Heart right ventricle (tissue), 16 donors: ENCODE results near the gene PMEPA1. TPM values are rescaled to one million over a fixed set of nuclear protein-coding genes. Genes with fewer than 3 reads are reported as not detected.

Experiments used
- ATAC-seq, 8 donors: fragments of 200-7000 bp; cut with Tn5 transposase; one replicate each; pipeline ENCODE4 v1.9.1; 2020; ENCODE audit warnings: mild to moderate bottlenecking in 8 of 8, moderate library complexity in 8 of 8, moderate number of reproducible peaks in 1 of 8
- DNase-seq, 2 donors: peaks; one replicate each; pipeline ENCODE4 v3.0.0-alpha.2; 2020
- H3K27ac ChIP-seq, 10 donors: fragments of 200-600 bp; sonication (generic) in 2 of 10; one replicate each; pipeline versions ENCODE4 v1.5.0 to v1.8.0; 2020 to 2022; ENCODE audit warnings: mild to moderate bottlenecking in 3 of 10
- H3K27me3 ChIP-seq, 7 donors: fragments of 200-600 bp; one replicate each; pipeline ENCODE4 v1.8.0; 2021 to 2022; ENCODE audit warnings: mild to moderate bottlenecking in 2 of 7
- H3K36me3 ChIP-seq, 9 donors: fragments of 200-600 bp; sonication (generic) in 1 of 9; one replicate each; pipeline versions ENCODE4 v1.5.0 to v1.8.0; 2020 to 2022; ENCODE audit warnings: mild to moderate bottlenecking in 2 of 9
- H3K4me1 ChIP-seq, 9 donors: fragments of 200-600 bp; sonication (generic) in 1 of 9; one replicate each; pipeline versions ENCODE4 v1.5.0 to v1.8.0; 2020 to 2022; ENCODE audit warnings: mild to moderate bottlenecking in 4 of 9
- H3K4me3 ChIP-seq, 10 donors: fragments of 200-600 bp; sonication (generic) in 2 of 10; one replicate each; pipeline versions ENCODE4 v1.5.0 to v1.8.0; 2020 to 2022; ENCODE audit warnings: mild to moderate bottlenecking in 7 of 10, moderate library complexity in 2 of 10
- H3K9me3 ChIP-seq, 11 donors: fragments of 200-600 bp in 10 of 11; sonication (generic) in 2 of 11; one replicate each; pipeline versions ENCODE4 v1.5.0 to v1.8.0; 2013 to 2022; ENCODE audit warnings: mild to moderate bottlenecking in 2 of 11, control low read depth in 1 of 11, moderate library complexity in 1 of 11
- CTCF ChIP-seq, 9 donors: fragments of 200-600 bp; sonication (generic) in 2 of 9; IDR thresholded peaks; one replicate each; pipeline versions ENCODE4 v1.5.0 to v1.8.0; 2021 to 2022; ENCODE audit warnings: antibody characterized with exemption in 9 of 9, mild to moderate bottlenecking in 5 of 9, moderate library complexity in 1 of 9
- WGBS, 2 donors: extraction: QIAGEN DNeasy Blood & Tissue Kit; methylation state at CpG; one replicate each; pipeline ENCODE4 v1.1.7; 2013; ENCODE audit warnings: inconsistent platforms in 1 of 2; 5-methylcytosine and 5-hydroxymethylcytosine counted together
- intact Hi-C, 10 donors: fragments of 100-400 bp; cut with DNase I; formaldehyde crosslinking; loops; one replicate each; pipeline versions ENCODE4 v1.11.1 to v1.14.2; 2022
- polyA plus RNA-seq, 2 donors: library from polyadenylated mRNA; stranded (reverse); fragments of 200-250 nt; gene quantifications; one replicate each; pipeline ENCODE4 v1.2.3, GENCODE V29; 2013
- total RNA-seq, 10 donors: library from RNA; stranded (reverse); fragmentation: NEBNext Ultra II Directional in 3 of 10; extraction: Animal tissue kit (Norgen Biotek cat#: 25700) in 3 of 10; gene quantifications; one replicate each; pipeline versions ENCODE4 v1.2.1 to v1.2.4, GENCODE V29; 2021 to 2023
- donor health status: Arrhythmogenic right ventricular cardiomyopathy.
- donor health status: ischemic (EF 13 %, LVEDD 7.1; RV severe dilation, severe dysfunction).
- donor health status: healthy with polysubstance abuse.
- donor health status: DM: no; HTN: yes; CAD: no.
- donor health status: DM: no; HTN: no; CAD: no.
- donor health status: ischemic (EF 25% LVEDD 6.9; RV normal size, moderate dysfunction).
- donor health status: ischemic (EF 25% LVEDD 5.7; RV mildly dilated, moderate dysfunction).
- donor health status: healthy.
- donor health status: DM: yes; HTN: yes; CAD: no.
- donor health status: Ischemic cardiomyopathy.
- donor health status: ischemic (EF 35%, LVEDD 5.7; RV mildly dilated, moderate dysfunction).
- donor health status: nonischemic (EF 11% LVEDD 7.7; RV severe dilation, severe dysfunction).
- donor health status: DM: yes; HTN: yes; CAD: no.
- donor health status: PGD.
- donor health status: ischemic (EF 29% LVEDD 5.4; RV normal size, mild dysfunction).
- donor health status: nonischemic (EF 23%, LVEDD 6.1; RV moderate dilation, normal function).

The PMEPA1 gene
- total and polyA plus RNA-seq, 12 donors, result 10.5 to 81.8 (median 30.4) TPM

- Histone ChIP-seq H3K9me3 (peaks cover 0 to 20% (median 7%) of the 10 kb centered on the region in 11 donors), H3K27me3 (peaks cover 0 to 12% (median 2%) of the 10 kb centered on the region in 7 donors), H3K36me3 (no peaks in the 10 kb centered on the region), H3K27ac (peak overlapping the region; percentile 57 to 93 (median 76)), H3K4me3 (no peak overlapping the region), H3K4me1 (peaks cover 0 to 34% (median 8%) of the 10 kb centered on the region in 9 donors)
- ATAC-seq (no peak), DNase-seq (no peak)
- WGBS, 2 donors, result 81 to 95% methylated on average over 2 of the region's 2 CpGs
- no peak for TF ChIP-seq CTCF (IDR thresholded peaks at IDR 0.05)
- intact Hi-C loops, result no loop called here
These were observed 82.5 kb downstream of the PMEPA1 start for GRCh38 chr20:57627339-57627738.

DNA sequence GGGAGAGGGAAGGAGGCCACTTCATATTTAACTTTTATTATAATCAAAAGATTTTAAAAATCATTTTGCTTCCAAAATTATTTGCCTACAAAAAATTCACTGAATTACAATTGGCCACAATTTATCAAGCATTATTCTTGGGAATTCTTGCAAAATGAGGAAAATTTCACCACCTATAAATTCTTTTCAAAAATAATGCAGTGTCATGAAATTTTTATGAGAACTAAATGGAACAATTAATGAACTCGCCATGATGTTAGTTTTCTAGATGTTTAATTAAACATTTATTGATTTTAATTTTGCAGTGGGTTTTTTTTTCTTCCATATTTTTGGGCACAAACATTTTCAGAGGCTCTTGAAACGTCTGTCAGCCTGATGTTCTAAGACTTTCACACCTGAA is 83.8 kb downstream of the PMEPA1 start:
- intact Hi-C loops, result no loop called here
- Histone ChIP-seq H3K4me3 (no peak overlapping the region), H3K4me1 (peaks cover 0 to 43% (median 8%) of the 10 kb centered on the region in 9 donors), H3K27me3 (peaks cover 0 to 22% (median 5%) of the 10 kb centered on the region in 7 donors), H3K27ac (no peak overlapping the region), H3K36me3 (no peaks in the 10 kb centered on the region), H3K9me3 (peaks cover 0 to 20% (median 7%) of the 10 kb centered on the region in 11 donors)
- DNase-seq, result no peak
- TF ChIP-seq CTCF (IDR thresholded peaks at IDR 0.05), result no peak
- WGBS, 2 donors, result 86 to 88% methylated on average over 2 of the region's 2 CpGs
- no peak for ATAC-seq

- H3K4me1 ChIP-seq, result peaks cover 0 to 48% (median 8%) of the 10 kb centered on the region in 9 donors
- peaks cover 0 to 20% (median 7%) of the 10 kb centered on the region in 11 donors for H3K9me3 ChIP-seq
- intact Hi-C loops, result no loop called here
- no peaks in the 10 kb centered on the region for H3K36me3 ChIP-seq
- DNase-seq (no peak), ATAC-seq (no peak)
- H3K27ac ChIP-seq, result no peak overlapping the region
- peaks cover 0 to 24% (median 5%) of the 10 kb centered on the region in 7 donors for H3K27me3 ChIP-seq
- WGBS, 2 donors, result 93 to 94% methylated on average over 7 of the region's 7 CpGs
- TF ChIP-seq CTCF (IDR thresholded peaks at IDR 0.05), result no peak
- no peak overlapping the region for H3K4me3 ChIP-seq
These were observed 84.4 kb downstream of the PMEPA1 start for GRCh38 chr20:57625181-57625958.

DNA sequence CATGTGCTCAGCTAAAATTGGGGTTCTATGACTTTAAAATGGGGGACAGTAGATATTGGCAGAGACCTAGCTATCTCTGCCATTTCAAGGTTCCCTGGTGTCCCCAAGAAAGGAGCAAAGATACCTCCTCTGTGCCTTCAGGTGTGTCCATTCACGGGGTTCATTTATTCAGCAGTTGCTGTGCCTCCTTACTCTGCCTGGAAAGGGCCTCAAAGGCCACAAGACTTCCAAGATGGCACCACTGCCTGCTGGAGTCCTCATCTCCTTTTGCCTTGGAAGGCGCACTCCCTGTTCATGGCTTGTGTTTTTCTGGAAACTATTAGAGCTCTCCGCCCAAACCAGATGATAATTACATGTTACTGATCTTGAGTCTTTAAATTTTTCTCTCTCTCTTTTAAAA is 85.7 kb downstream of the PMEPA1 start:
- ATAC-seq, result no peak
- H3K36me3 ChIP-seq, result no peaks in the 10 kb centered on the region
- no peak for TF ChIP-seq CTCF (IDR thresholded peaks at IDR 0.05)
- no peak for DNase-seq
- peaks cover 0 to 20% (median 7%) of the 10 kb centered on the region in 11 donors for H3K9me3 ChIP-seq
- H3K27me3 ChIP-seq, result peaks cover 0 to 25% (median 5%) of the 10 kb centered on the region in 7 donors
- H3K27ac ChIP-seq, result no peak overlapping the region
- no peak overlapping the region for H3K4me3 ChIP-seq
- peaks cover 0 to 48% (median 9%) of the 10 kb centered on the region in 9 donors for H3K4me1 ChIP-seq
- intact Hi-C loops, result no loop called here
- 94 to 95% methylated on average over 3 of the region's 3 CpGs for WGBS, 2 donors
